ENCODE measurements around the gene PCDHGB2.

GRCh38 chr5:141369994-141370848 is 10.4 kb downstream of the PCDHGB2 start, which contains the start of gene PCDHGB3:
- TF ChIP-seq, protein P1, sequence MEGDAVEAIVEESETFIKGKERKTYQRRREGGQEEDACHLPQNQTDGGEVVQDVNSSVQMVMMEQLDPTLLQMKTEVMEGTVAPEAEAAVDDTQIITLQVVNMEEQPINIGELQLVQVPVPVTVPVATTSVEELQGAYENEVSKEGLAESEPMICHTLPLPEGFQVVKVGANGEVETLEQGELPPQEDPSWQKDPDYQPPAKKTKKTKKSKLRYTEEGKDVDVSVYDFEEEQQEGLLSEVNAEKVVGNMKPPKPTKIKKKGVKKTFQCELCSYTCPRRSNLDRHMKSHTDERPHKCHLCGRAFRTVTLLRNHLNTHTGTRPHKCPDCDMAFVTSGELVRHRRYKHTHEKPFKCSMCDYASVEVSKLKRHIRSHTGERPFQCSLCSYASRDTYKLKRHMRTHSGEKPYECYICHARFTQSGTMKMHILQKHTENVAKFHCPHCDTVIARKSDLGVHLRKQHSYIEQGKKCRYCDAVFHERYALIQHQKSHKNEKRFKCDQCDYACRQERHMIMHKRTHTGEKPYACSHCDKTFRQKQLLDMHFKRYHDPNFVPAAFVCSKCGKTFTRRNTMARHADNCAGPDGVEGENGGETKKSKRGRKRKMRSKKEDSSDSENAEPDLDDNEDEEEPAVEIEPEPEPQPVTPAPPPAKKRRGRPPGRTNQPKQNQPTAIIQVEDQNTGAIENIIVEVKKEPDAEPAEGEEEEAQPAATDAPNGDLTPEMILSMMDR (IDR thresholded peaks at IDR 0.05; ENCODE audit: insufficient read depth, low read length) = peak; percentile 70
- TF ChIP-seq POLR2AphosphoS5 (IDR thresholded peaks at IDR 0.05; ENCODE audit: low read depth) = no peak
- TF ChIP-seq, protein P2, sequence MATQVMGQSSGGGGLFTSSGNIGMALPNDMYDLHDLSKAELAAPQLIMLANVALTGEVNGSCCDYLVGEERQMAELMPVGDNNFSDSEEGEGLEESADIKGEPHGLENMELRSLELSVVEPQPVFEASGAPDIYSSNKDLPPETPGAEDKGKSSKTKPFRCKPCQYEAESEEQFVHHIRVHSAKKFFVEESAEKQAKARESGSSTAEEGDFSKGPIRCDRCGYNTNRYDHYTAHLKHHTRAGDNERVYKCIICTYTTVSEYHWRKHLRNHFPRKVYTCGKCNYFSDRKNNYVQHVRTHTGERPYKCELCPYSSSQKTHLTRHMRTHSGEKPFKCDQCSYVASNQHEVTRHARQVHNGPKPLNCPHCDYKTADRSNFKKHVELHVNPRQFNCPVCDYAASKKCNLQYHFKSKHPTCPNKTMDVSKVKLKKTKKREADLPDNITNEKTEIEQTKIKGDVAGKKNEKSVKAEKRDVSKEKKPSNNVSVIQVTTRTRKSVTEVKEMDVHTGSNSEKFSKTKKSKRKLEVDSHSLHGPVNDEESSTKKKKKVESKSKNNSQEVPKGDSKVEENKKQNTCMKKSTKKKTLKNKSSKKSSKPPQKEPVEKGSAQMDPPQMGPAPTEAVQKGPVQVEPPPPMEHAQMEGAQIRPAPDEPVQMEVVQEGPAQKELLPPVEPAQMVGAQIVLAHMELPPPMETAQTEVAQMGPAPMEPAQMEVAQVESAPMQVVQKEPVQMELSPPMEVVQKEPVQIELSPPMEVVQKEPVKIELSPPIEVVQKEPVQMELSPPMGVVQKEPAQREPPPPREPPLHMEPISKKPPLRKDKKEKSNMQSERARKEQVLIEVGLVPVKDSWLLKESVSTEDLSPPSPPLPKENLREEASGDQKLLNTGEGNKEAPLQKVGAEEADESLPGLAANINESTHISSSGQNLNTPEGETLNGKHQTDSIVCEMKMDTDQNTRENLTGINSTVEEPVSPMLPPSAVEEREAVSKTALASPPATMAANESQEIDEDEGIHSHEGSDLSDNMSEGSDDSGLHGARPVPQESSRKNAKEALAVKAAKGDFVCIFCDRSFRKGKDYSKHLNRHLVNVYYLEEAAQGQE (IDR thresholded peaks at IDR 0.05; ENCODE audit: insufficient replicate concordance, low read depth) = peak; percentile 27
- TF ChIP-seq GABPA (IDR thresholded peaks at IDR 0.05; ENCODE audit: low read depth) = no peak

Data from HL-60 (cell line).